Measurements from ENCODE around the gene GNS. TPM values are rescaled to one million over a fixed set of nuclear protein-coding genes. Genes with fewer than 3 reads are reported as not detected.

Gene GNS
- total and polyA plus RNA-seq, 10 of the 15 experiments (the other 5 are each of a cell fraction or from before 2014, with no cell fraction given) = 4.1 to 33.8 (median 19.1) TPM

DNA sequence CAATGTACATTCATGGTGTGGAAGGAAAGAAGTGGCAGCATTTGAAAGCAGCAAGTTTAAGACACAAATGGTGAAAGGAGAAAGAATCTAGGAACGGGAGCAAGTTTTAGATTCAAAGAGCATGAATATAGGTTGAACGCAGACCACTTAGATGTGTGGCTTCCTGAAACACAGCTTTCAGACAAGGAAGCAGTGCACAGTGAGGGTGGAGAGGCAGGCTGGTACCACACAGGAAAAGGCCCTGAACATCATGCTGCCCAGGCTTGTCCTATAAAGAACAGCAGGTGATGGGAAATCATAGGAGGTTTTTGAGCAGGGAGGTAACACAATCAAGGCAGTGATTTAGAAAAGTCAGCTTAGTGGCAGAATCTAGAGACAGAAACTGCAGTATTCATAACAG, 35.6 kb downstream of the GNS start (continued):
- TF ChIP-seq, protein P1, sequence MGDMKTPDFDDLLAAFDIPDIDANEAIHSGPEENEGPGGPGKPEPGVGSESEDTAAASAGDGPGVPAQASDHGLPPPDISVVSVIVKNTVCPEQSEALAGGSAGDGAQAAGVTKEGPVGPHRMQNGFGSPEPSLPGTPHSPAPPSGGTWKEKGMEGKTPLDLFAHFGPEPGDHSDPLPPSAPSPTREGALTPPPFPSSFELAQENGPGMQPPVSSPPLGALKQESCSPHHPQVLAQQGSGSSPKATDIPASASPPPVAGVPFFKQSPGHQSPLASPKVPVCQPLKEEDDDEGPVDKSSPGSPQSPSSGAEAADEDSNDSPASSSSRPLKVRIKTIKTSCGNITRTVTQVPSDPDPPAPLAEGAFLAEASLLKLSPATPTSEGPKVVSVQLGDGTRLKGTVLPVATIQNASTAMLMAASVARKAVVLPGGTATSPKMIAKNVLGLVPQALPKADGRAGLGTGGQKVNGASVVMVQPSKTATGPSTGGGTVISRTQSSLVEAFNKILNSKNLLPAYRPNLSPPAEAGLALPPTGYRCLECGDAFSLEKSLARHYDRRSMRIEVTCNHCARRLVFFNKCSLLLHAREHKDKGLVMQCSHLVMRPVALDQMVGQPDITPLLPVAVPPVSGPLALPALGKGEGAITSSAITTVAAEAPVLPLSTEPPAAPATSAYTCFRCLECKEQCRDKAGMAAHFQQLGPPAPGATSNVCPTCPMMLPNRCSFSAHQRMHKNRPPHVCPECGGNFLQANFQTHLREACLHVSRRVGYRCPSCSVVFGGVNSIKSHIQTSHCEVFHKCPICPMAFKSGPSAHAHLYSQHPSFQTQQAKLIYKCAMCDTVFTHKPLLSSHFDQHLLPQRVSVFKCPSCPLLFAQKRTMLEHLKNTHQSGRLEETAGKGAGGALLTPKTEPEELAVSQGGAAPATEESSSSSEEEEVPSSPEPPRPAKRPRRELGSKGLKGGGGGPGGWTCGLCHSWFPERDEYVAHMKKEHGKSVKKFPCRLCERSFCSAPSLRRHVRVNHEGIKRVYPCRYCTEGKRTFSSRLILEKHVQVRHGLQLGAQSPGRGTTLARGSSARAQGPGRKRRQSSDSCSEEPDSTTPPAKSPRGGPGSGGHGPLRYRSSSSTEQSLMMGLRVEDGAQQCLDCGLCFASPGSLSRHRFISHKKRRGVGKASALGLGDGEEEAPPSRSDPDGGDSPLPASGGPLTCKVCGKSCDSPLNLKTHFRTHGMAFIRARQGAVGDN (IDR thresholded peaks at IDR 0.05) = no peak
- TF ChIP-seq MEF2B (IDR thresholded peaks at IDR 0.05; ENCODE audit: partially characterized antibody, poor library complexity, severe bottlenecking) (no peak), STAT3 (IDR thresholded peaks at IDR 0.05; ENCODE audit: low read depth, low read length) (no peak), YY1 (IDR thresholded peaks at IDR 0.05; ENCODE audit: low read depth, low read length) (no peak), MYC (IDR thresholded peaks at IDR 0.05; ENCODE audit: insufficient read depth, insufficient read length, insufficient replicate concordance, low read length, severe bottlenecking) (no peak), FOXK2 (IDR thresholded peaks at IDR 0.05) (no peak)

DNA sequence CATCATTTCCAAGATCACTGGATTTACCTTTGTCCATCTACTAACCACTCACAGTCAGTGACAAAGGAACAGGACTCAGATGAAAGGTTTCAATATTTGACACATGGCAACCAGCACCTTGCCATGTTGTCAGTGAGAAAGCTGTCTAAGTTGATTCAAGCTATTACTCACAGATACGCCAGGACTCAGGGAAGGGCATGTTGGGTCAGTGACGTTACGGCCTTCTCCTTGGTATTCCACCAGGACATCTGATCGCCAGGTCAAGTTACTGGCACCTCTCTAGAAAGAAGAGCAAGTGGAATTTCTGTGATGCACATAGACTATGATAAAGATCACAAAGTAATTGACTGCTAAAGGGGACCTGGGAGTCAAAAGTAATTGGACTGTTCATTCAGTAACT, 36.4 kb downstream of the GNS start:
- ChIA-PET CTCF (interaction anchor here (1.2 kb wide), 1 partner anchor 73 kb away, joined by 4 read pairs; no protein-coding TSS in a partner anchor), POLR2A (interaction anchor here (0.6 kb wide), 1 partner anchor 47 kb away, joined by 3 read pairs; no protein-coding TSS in a partner anchor), SMC1A (ENCODE audit: uncharacterized antibody, unreplicated experiment) (interaction anchor here (0.9 to 1.1 kb wide), 2 partner anchors 13 to 174 kb away, joined by 3 read pairs; no protein-coding TSS in a partner anchor), RAD21 (ENCODE audit: unreplicated experiment) (no interaction called here)
- Histone ChIP-seq H3K27ac (ENCODE audit: control insufficient read depth, insufficient read depth) (no peak overlapping the region), H3K79me2 (ENCODE audit: control insufficient read depth, insufficient read depth, low read length) (no peaks in the 10 kb centered on the region), H3K4me1 (ENCODE audit: control insufficient read depth, insufficient read depth, low read length) (no peaks in the 10 kb centered on the region), H3K9me3 (replicated peaks; ENCODE audit: control insufficient read depth, insufficient read depth, low read length) (no peaks in the 10 kb centered on the region), H3K36me3 (ENCODE audit: control insufficient read depth in 2 of 2, insufficient read depth in 2 of 2, low read length in 1 of 2) (peaks cover 0 to 3% of the 10 kb centered on the region in 2 experiments; a peak in 1 of 4 replicates), H2AFZ (ENCODE audit: control insufficient read depth, low read depth, low read length) (no peak overlapping the region), H3K4me2 (ENCODE audit: control insufficient read depth, insufficient read depth) (no peak overlapping the region), H3K9ac (ENCODE audit: control insufficient read depth, insufficient read depth, low read length) (no peak overlapping the region), H4K20me1 (ENCODE audit: control insufficient read depth, insufficient read depth) (no peaks in the 10 kb centered on the region), H3K27me3 (replicated peaks in 1 of 2; ENCODE audit: control insufficient read depth in 2 of 2, insufficient read depth in 2 of 2, low read length in 1 of 2) (no peaks in the 10 kb centered on the region), H3K4me3 (no peak overlapping the region)
- FAIRE-seq (no peak), ATAC-seq (no peak), DNase-seq (ENCODE audit: low read depth, low spot score) (no peak)
- intact Hi-C loops (cut with micrococcal nuclease; ENCODE audit: unreplicated experiment) = no loop called here
- no TSS peak for BruUV-seq (replicated peaks)
- in situ Hi-C loops (cut with MboI) = no loop called here
- 94% methylated on average over 4 of the region's 4 CpGs for WGBS (ENCODE audit: insufficient coverage, insufficient replicate concordance, low lambda C conversion rate, missing lambda C conversion rate)
- TF ChIP-seq, protein P2, sequence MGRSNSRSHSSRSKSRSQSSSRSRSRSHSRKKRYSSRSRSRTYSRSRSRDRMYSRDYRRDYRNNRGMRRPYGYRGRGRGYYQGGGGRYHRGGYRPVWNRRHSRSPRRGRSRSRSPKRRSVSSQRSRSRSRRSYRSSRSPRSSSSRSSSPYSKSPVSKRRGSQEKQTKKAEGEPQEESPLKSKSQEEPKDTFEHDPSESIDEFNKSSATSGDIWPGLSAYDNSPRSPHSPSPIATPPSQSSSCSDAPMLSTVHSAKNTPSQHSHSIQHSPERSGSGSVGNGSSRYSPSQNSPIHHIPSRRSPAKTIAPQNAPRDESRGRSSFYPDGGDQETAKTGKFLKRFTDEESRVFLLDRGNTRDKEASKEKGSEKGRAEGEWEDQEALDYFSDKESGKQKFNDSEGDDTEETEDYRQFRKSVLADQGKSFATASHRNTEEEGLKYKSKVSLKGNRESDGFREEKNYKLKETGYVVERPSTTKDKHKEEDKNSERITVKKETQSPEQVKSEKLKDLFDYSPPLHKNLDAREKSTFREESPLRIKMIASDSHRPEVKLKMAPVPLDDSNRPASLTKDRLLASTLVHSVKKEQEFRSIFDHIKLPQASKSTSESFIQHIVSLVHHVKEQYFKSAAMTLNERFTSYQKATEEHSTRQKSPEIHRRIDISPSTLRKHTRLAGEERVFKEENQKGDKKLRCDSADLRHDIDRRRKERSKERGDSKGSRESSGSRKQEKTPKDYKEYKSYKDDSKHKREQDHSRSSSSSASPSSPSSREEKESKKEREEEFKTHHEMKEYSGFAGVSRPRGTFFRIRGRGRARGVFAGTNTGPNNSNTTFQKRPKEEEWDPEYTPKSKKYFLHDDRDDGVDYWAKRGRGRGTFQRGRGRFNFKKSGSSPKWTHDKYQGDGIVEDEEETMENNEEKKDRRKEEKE (IDR thresholded peaks at IDR 0.05) = no peak
- TF ChIP-seq, protein P3, sequence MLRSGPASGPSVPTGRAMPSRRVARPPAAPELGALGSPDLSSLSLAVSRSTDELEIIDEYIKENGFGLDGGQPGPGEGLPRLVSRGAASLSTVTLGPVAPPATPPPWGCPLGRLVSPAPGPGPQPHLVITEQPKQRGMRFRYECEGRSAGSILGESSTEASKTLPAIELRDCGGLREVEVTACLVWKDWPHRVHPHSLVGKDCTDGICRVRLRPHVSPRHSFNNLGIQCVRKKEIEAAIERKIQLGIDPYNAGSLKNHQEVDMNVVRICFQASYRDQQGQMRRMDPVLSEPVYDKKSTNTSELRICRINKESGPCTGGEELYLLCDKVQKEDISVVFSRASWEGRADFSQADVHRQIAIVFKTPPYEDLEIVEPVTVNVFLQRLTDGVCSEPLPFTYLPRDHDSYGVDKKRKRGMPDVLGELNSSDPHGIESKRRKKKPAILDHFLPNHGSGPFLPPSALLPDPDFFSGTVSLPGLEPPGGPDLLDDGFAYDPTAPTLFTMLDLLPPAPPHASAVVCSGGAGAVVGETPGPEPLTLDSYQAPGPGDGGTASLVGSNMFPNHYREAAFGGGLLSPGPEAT (IDR thresholded peaks at IDR 0.05; ENCODE audit: low read depth) = no peak
- no peak for TF ChIP-seq SPI1 (IDR thresholded peaks at IDR 0.05; ENCODE audit: borderline replicate concordance, insufficient read depth, low read depth, low read length)
- no peak for TF ChIP-seq ZNF622 (IDR thresholded peaks at IDR 0.05)
- TF ChIP-seq, protein P4, sequence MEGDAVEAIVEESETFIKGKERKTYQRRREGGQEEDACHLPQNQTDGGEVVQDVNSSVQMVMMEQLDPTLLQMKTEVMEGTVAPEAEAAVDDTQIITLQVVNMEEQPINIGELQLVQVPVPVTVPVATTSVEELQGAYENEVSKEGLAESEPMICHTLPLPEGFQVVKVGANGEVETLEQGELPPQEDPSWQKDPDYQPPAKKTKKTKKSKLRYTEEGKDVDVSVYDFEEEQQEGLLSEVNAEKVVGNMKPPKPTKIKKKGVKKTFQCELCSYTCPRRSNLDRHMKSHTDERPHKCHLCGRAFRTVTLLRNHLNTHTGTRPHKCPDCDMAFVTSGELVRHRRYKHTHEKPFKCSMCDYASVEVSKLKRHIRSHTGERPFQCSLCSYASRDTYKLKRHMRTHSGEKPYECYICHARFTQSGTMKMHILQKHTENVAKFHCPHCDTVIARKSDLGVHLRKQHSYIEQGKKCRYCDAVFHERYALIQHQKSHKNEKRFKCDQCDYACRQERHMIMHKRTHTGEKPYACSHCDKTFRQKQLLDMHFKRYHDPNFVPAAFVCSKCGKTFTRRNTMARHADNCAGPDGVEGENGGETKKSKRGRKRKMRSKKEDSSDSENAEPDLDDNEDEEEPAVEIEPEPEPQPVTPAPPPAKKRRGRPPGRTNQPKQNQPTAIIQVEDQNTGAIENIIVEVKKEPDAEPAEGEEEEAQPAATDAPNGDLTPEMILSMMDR (IDR thresholded peaks at IDR 0.05 in 2 of 3, conservative IDR thresholded peaks at IDR 0.05 in 1 of 3; ENCODE audit: control insufficient read depth in 2 of 3, extremely low read depth in 1 of 3, insufficient read depth in 1 of 3, low read depth in 3 of 3, low read length in 3 of 3) = no peak
- no peak for TF ChIP-seq EED (IDR thresholded peaks at IDR 0.05; ENCODE audit: low read depth)

Data from GM12878 (cell line).